ENCODE results near the gene PLK5. TPM values are rescaled to one million over a fixed set of nuclear protein-coding genes. Genes with fewer than 3 reads are reported as not detected.

PLK5 gene
- total RNA-seq, 1 experiment from 2014 or later = 0.57 TPM

- Mint-ChIP-seq H3K4me3 (no peak overlapping the region), H3K4me1 (peaks cover 2 to 9% of the 10 kb centered on the region in 2 experiments; a peak in 3 of 4 replicates), H3K27me3 (ENCODE audit: low read depth) (peaks cover 38% of the 10 kb centered on the region), H3K27ac (no peak overlapping the region), H3K9me3 (peaks cover 2 to 3% of the 10 kb centered on the region in 2 experiments; a peak in 2 of 5 replicates), H3K36me3 (ENCODE audit: insufficient read depth in 1 of 3, low read depth in 3 of 3) (peaks cover 0 to 8% (median 0%) of the 10 kb centered on the region in 3 experiments; a peak in 2 of 7 replicates)
- H3K9me3 ChIP-seq (ENCODE audit: control insufficient read depth, low read depth, low read length) = no peaks in the 10 kb centered on the region
- no peak overlapping the region for H2BK120ac ChIP-seq (ENCODE audit: low read depth, low read length, poor library complexity, severe bottlenecking)
- H4K5ac ChIP-seq (ENCODE audit: insufficient read length, low read depth, low read length) = no peak overlapping the region
- no peak overlapping the region for H3K23ac ChIP-seq (ENCODE audit: insufficient read length, low read depth, low read length)
- no peak overlapping the region for H4K8ac ChIP-seq (replicated peaks; ENCODE audit: insufficient read length, low read depth, low read length)
- no peak overlapping the region for H3K4ac ChIP-seq (ENCODE audit: low read depth, low read length)
- H2AK5ac ChIP-seq (ENCODE audit: insufficient read length, low read length) = no peak overlapping the region
- H3K14ac ChIP-seq (ENCODE audit: insufficient read depth, low read length) = no peak overlapping the region
- H3K4me2 ChIP-seq (ENCODE audit: insufficient read depth, insufficient read length, low read length) = no peak overlapping the region
- no peak overlapping the region for H3K27ac ChIP-seq (ENCODE audit: insufficient read length, low read depth, low read length)
- no peak overlapping the region for H3K9ac ChIP-seq (ENCODE audit: extremely low read depth, insufficient read length, low read length)
- no peaks in the 10 kb centered on the region for H4K20me1 ChIP-seq (ENCODE audit: control insufficient read depth, insufficient read depth, insufficient read length)
- no CpG with 5 or more reads among the region's 12 CpGs for WGBS (ENCODE audit: extremely low coverage, insufficient read length, low lambda C conversion rate)
- no peaks in the 10 kb centered on the region for H3K79me1 ChIP-seq (ENCODE audit: insufficient read depth, low read depth, low read length, poor library complexity, severe bottlenecking)
- H3K27me3 ChIP-seq (ENCODE audit: insufficient read depth, low read length) = no peaks in the 10 kb centered on the region; the same call in 1 of the 2 replicates
- no peak for TF ChIP-seq CTCF (conservative IDR thresholded peaks at IDR 0.05)
- H2BK5ac ChIP-seq (ENCODE audit: insufficient read length, low read length) = no peak overlapping the region
- H3K23me2 ChIP-seq (ENCODE audit: insufficient read length, low read depth, low read length, poor library complexity, severe bottlenecking) = no peaks in the 10 kb centered on the region
- H3K18ac ChIP-seq (ENCODE audit: insufficient read length, low read depth, low read length) = no peak overlapping the region
- no peak overlapping the region for H2AFZ ChIP-seq (ENCODE audit: low read length)
- no peak for DNase-seq
- no peak overlapping the region for H3K56ac ChIP-seq (ENCODE audit: insufficient read length, low read depth, low read length)
- H3T11ph ChIP-seq (ENCODE audit: low read length) = no peak overlapping the region
- no peak overlapping the region for H2BK20ac ChIP-seq (ENCODE audit: low read depth, low read length, poor library complexity, severe bottlenecking)
- H3K4me1 ChIP-seq (ENCODE audit: insufficient read depth, low read length) = no peaks in the 10 kb centered on the region
- no peaks in the 10 kb centered on the region for H3K79me2 ChIP-seq (ENCODE audit: insufficient read depth, low read length)
- H2BK15ac ChIP-seq (ENCODE audit: low read depth, low read length) = no peak overlapping the region
- no peak overlapping the region for H2BK12ac ChIP-seq (ENCODE audit: insufficient read length, low read depth, low read length)
- no peak overlapping the region for H4K91ac ChIP-seq (ENCODE audit: insufficient read length, low read depth, low read length)
Observed at GRCh38 chr19:1571358-1571757, 47.5 kb downstream of the PLK5 start.
